GM21515 (cell line): ENCODE data around the gene ARHGAP11B.
"Not testable (repeated sequence)": the region's sequence is repeated elsewhere in the genome, so short reads cannot be mapped to it uniquely, and the experiment has no call there.

Experiments
- ATAC-seq: cut with Tn5 transposase; IDR thresholded peaks from one replicate; pipeline ENCODE4 v1.9.1; 2021; ENCODE audit not compliant: unreplicated experiment

ARHGAP11B gene

GRCh38 chr15:30625436-30626193 is at the start of gene ARHGAP11B:
ARHGAP11B (plus strand) TSS chr15:30626128.
- ATAC-seq = peak; percentile 92

- not testable (repeated sequence) for ATAC-seq
These were observed 46.4 kb upstream of the ARHGAP11B start for GRCh38 chr15:30579394-30579970.

GRCh38 chr15:30580716-30581115 is 45.2 kb upstream of the ARHGAP11B start:
- not testable (repeated sequence) for ATAC-seq

- ATAC-seq = not testable (repeated sequence)
These were observed 27.0 kb upstream of the ARHGAP11B start for GRCh38 chr15:30598953-30599352.

- ATAC-seq = not testable (repeated sequence)
These were observed 22.1 kb upstream of the ARHGAP11B start, which contains the start of gene GOLGA8H for GRCh38 chr15:30603796-30604195. GOLGA8H (plus strand) TSS chr15:30604028; CDS start chr15:30604126, 98 bp downstream.

- ATAC-seq = not testable (repeated sequence)
These were observed 13.7 kb upstream of the ARHGAP11B start for GRCh38 chr15:30612271-30612670.

GRCh38 chr15:30621342-30621741 is 4.6 kb upstream of the ARHGAP11B start:
- ATAC-seq = not testable (repeated sequence)

- ATAC-seq = peak; percentile 6
These were observed 252 bp downstream of the ARHGAP11B start for GRCh38 chr15:30626194-30626565.

GRCh38 chr15:30626632-30627031 is 704 bp downstream of the ARHGAP11B start:
- peak; percentile 3 for ATAC-seq

- ATAC-seq = peak; percentile 91
These were observed 24.3 kb downstream of the ARHGAP11B start for GRCh38 chr15:30650012-30650929.

- ATAC-seq = not testable (repeated sequence)
These were observed 35.2 kb downstream of the ARHGAP11B start for GRCh38 chr15:30661154-30661553.

GRCh38 chr15:30669621-30670020 is 43.7 kb downstream of the ARHGAP11B start:
- ATAC-seq = not testable (repeated sequence)

- no peak for ATAC-seq
These were observed 44.1 kb downstream of the ARHGAP11B start for GRCh38 chr15:30670056-30670455.

GRCh38 chr15:30671309-30671708 is 45.4 kb downstream of the ARHGAP11B start:
- no peak for ATAC-seq

GRCh38 chr15:30675126-30675525 is 49.2 kb downstream of the ARHGAP11B start:
- no peak for ATAC-seq

- ATAC-seq = not testable (repeated sequence)
These were observed 50.0 kb downstream of the ARHGAP11B start for GRCh38 chr15:30675891-30676290.

- ATAC-seq = not testable (repeated sequence)
These were observed 55.1 kb downstream of the ARHGAP11B start for GRCh38 chr15:30680997-30681396.

- not testable (repeated sequence) for ATAC-seq
These were observed 59.9 kb downstream of the ARHGAP11B start for GRCh38 chr15:30685709-30686285.

GRCh38 chr15:30686651-30687050 is 60.7 kb downstream of the ARHGAP11B start:
- not testable (repeated sequence) for ATAC-seq
